GF-D8 (cell line): ENCODE measurements around the gene UTP25.
"Not testable (repeated sequence)": the region's sequence is repeated elsewhere in the genome, so short reads cannot be mapped to it uniquely, and the experiment has no call there.

Source experiments
- DNase-seq: peaks from one replicate; lab custom pipeline; 2025; lab: John Stamatoyannopoulos, UW

UTP25 gene

DNA sequence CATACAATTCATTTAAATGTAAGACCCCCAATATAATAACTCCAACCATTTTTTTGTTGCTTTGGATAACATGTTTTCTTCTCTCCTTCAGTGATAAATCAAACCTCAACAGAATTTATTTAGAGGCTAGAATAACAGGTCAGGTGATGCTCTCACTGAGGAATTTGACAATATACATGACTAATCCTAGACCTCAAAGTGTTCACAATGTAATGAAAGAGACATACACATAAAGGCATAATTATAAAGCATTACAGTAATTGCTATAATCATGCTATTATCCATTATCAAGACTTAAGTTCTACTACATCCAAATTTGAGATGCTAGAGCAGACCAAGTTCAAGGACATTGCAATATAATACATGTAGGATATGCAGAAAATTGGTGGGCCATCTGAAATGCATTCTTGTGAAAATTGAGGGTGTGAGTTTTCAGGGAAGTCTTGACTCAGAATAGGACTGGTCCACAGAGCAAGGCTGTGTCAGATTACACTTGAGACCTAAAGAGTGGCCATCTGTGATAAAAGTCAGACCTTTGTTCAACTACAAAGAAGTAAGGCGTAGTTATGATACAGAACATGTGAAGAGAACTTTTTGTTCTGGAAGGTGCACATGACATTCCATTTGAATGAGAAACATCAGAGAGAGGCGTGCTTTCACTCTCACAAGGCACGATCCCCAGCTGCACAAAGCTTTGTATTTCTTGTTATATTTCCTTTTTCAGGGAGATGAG lies 45.5 kb downstream of the UTP25 start:
- no peak for DNase-seq

DNA sequence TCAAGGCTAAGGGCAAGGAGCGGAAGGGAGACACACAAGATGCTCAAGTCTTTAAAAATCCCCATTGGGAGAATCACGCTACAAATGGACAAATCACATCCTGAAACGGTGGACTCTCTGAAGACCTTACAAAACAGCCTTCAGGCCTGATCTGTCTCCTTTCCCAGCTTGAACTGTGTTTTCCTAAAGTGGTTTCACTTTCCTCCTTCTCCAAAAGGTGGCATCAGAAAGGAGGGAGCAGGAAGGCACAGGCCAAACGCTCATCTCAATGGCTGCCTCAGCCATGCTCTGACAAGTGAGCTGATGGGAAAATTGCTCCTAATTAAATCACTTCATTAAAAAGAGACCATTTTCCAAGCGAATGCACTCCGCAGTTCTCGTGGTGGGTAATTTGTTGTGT lies 47.7 kb downstream of the UTP25 start:
- DNase-seq: no peak

DNA sequence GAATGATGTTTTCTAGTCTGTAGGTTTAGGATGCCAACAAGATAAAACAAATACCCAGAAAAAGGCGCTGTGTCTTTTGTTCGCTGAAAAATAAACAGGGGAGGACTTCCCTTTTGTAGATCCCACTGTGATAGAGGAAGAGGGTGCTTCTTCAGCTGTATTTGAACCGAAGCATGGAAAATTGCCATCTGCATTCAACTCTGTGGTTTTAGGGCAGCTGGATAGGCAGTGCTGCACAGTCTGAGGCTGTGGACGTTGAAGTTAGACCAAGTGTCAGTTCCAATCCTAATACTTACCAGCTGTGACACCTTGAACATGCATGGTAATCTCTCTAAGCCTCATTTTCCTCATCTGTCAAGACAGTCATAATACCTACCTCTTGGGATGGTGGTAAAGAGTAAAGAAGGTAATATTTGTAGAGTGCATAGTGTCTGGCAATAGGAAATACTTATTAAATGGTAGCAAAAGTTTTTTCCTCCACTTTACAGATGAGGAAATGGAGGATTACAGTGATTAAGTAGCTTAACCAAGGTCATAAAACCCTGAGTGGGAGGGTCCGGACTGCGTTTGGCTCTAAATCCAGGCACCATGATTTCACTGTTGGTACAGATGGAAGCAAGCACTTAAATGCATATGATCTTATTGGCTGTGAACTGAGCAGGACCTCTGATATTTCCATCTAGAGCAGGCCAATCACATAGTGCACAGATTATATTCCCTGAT lies 48.5 kb downstream of the UTP25 start:
- no peak for DNase-seq

DNA sequence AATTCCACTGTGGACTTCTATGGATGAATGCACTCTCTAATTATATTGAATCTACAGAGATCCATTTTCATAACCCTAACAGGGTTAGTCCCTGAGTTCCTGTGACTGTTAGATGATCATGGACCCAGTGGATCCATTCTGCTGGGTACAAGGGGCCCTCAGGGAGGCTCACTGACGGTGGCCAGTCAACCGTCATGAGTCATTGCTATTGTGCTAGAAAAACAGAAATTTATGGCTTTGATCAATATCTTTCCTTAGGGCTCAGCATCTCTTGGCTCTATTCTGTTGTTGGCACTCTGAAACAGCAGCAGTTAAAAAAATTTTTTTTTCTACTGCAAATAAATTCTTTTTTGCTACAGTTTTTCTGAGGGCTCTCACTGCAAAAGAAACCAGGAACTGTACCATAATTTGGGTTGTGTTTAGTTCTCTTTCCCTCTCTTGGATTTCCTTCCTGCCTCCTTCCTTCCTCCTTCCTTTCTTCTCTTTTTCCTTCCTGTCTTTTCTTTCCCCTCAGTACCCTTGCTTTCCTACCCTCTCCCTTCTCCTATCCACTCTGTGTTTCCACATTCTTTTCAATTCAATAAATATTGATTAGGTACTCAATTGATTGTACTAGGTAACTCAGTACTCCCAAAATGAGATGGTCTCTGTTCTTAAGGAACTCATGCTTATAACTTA lies 49.5 kb downstream of the UTP25 start:
- no peak for DNase-seq

DNA sequence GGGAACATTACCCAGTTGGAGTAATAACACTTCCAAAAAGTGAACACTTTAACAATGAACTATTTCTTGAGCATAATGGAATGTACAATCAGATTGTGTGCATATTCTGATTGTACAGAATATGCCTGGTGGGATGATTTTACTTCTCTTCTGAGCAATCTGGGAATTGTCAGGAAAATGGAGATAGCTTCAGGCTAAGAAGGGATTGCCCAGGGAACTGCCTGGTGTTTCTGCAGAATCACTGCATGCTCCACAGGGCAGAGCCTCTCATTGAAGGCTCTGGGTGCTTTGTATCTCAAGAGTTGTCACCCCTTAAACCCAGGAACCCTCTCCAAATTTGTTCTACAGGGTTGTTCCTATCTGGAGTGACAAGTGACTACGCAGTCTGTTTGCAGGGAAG lies 51.2 kb downstream of the UTP25 start:
- no peak for DNase-seq

DNA sequence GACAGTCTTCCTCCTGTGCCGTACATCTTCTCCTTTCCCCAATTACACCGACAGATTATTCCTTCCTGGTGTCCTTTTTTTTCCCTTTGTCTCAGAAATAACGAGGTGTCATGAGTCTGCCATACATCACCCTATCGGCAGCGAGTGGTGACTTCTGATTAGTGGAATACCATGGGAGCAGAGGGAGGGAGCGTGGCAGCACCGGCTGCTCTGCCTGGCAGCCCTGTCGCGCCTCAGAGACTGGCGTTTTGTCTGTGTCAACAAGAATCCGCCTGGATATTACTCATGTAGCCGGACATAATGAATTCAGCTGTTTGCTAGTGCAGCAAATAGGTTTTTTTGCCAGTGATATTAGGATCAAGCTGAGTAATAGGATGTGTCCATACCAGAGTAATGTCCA lies 51.8 kb downstream of the UTP25 start:
- DNase-seq: no peak

DNA sequence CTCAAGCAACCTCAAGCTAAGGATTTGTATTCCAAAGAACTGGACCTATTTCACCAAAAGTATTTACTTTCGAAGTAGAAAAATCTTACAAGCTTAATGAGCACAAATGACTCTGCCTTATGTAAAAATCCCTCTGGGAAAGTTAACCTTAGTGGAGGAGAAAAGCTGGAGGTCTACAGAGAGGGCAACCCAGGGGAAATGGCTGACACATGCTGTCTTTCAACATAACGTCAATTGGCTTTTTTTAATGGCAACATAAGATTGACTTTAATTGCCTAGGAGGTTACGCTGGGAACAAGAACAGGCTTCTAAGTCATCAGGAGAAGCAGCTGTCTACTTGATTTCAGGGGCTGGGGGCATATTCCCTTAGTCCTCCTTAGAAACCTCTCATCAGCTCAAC lies 52.3 kb downstream of the UTP25 start:
- no peak for DNase-seq

DNA sequence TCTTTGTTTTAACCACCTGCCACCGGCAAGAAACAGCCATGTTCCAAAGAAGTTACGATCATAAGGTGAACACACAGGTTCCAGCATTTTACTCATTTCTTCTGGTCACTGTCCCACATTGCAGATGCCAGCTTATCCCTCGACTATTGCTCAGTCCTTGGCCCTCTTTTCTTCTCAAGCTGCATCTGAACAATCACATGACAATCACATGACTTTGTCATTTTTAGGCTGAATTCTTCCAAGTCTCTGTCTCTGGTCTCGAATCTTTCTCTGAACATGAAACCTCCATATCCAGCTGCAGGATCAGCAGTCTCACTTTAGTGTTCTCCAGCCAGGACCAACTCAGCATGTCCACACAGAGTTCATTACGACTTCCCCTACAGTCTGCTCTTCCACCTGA lies 53.8 kb downstream of the UTP25 start:
- no peak for DNase-seq

DNA sequence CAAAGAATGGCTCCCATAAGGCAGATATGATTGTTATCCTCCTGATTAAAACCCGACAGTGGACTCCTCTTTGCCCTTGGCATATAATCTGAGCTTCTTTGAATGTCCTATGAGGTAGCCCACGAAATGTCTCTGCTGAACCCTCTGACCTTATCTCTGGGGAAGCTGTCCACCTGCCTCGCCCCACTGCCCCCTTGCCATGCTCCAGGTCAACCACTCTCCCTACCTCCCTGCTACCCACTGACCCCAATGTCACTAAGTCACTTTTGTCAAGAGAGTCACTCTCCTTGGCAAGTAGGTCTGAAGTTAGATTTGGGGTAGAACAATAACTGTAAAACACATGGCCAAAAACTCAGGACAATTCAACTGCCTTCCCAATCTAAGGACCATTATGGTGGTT lies 54.5 kb downstream of the UTP25 start:
- DNase-seq: no peak

DNA sequence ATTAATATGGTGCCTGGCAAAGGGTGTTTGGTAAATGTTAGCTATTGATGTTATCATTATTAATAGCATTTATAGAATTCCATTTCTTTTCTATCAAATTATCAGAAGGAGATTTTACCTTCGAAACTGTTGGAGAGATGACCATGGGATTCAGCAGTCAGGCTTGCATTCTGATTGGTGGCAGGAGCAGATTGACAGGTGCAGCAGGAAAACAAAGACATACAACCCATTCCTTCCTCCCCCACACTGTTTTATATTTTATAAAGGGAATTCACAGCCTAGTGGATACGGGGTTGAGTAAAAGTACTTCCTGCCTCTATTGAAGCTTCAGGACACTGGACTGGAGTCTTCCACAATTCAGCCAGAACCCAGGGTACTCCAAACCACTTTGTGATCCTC lies 55.2 kb downstream of the UTP25 start:
- no peak for DNase-seq

DNA sequence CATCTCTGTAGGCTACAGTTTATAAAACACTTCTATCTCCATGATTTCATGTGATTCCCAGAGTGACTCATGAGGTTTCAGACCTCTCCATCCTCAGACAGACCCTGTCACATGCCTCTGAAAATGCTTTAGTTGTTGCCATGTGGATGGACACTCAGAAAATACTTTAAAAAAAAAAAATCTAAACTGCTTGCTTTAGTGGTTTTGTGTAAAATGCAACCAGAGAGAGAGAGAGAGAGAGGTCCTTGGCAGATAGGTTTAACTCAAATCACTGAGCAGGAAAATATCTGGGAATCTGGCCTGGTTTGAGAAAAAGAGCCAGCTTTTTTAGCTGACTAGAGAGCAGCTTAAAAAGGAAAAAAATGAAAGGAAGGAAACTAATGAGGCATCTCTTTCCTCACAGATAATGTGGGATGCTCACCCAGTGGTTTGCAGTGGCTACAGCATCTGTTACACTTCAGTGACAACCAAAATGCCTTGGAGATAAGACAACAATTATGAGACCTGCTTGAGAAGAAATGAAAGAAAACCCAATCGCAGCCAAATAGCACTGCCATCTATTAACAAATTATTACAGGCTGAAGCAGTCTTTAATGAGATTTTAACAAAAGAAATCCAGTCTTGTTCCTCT lies 55.7 kb downstream of the UTP25 start:
- no peak for DNase-seq

DNA sequence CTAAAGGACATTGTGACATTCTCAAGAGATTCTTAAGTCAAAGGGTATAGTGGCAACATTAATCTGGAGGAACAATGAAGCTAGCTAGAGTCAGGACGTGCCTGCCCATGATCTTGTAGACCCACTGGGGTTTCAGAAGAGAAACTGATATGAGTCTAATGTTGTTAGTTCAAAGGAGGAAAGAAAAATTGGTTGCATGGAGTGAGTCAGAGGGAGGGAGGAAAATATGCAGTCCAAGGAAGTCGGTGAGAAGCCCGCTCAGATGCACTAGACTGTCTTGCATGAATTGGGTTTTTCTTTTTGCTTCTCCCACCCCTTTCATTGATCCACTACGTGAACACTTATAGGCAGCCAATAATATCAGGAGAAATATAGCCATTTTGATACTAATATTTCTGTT lies 56.5 kb downstream of the UTP25 start:
- no peak for DNase-seq

DNA sequence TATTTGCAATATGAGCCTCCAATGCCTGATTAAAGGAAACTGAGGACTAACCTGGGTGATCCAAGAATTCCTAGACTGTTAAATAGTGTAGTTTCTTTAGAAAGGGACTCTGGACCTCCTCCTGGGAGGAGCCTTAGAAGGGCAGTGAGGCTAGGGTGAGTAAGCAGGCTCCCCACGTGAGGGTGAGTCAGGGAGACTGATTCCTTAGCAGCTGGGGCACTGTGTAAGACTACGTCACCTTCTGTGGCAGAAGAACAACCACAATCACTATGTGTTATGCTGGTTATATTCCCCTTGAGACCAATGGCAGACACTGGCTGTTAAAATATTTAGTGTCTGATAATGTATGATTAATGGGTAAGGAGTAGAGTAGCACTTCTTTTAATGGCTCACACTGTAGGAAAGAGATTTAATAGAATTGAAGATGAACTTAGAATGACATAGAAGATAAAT lies 56.9 kb downstream of the UTP25 start:
- no peak for DNase-seq

DNA sequence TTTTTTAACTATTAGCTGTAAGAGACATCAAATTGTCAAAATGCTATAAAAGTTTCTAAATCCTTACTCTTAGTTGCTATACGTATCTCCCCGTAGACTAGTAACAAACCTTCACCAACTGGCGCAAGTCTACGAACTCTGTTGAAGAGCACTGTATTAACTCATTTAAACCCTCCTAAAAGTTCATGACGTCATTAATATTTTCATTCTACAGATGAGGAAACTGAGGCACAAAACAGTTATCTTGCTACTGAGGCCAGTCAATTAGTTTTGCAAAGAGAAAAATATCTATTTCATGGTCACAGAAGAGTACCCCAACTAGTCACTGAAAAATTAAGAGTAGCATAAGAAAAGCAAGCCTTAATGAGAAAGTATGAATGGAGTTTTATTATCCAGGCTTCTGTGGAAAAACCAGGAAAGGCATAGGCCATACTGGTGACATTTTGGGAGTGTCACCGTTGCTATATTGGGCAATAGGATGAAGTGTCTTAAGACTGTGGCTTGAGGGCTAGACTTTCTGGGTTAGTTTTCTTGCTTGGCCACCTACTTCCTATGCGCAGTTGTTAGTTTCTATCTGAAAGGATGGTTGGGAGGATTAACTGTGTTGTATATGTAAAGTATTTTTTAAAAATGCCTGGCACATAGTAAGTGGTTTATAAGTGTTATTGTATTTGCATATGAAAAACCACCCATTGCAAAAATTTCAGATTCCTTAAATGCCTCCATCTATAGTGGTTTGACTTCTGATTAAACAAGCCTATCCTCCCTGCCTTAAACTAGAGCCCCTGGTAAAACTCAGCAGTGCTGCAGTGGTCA lies 57.8 kb downstream of the UTP25 start:
- DNase-seq: no peak

DNA sequence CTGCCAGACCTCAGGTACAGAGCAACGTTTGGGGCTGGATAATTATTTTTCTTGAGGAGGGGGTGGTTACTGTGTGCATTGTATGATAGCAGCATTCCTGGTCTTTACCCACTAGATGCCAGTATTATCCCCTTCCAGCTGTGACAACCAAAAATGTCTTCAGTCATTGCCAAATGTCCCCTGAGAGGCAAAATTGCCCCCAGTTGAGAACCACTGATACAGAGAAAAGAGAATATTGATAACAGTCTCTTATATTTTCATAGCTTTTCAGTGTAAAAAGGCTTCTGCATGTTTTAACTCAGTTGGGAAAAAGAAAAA lies 58.4 kb downstream of the UTP25 start:
- DNase-seq: no peak

DNA sequence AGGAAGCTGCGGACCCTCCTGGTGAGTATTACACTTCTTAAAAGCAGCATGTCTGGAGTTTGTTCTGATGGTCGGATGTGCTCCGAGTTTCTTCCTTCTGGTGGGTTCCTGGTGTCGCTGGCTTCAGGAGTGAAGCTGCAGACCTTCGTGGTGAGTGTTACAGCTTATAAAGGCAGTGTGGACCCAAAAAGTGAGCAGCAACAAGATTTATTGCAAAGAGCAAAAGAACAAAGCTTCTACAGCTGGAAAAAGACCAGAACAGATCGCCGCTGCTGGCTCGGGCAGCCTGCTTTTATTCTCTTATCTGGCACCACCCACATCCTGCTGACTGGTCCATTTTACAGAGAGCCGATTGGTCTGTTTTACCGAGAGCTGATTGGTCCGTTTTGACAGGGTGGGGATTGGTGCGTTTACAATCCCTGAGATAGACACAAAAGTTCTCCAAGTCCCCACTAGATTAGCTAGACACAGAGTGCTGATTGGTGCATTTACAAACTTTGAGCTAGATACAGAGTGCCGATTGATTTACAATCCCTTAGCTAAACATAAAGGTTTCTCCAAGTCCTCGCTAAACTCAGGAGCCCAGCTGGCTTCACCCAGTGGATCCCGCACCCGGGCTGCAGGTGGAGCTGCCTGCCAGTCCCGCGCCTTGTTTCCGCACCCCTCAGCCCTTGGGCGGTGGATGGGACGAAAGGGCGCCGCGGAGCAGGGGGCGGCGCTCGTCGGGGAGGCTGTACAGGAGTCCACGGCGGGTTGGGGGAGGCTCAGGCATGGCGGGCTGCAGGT lies 60.7 kb downstream of the UTP25 start:
- not testable (repeated sequence) for DNase-seq

DNA sequence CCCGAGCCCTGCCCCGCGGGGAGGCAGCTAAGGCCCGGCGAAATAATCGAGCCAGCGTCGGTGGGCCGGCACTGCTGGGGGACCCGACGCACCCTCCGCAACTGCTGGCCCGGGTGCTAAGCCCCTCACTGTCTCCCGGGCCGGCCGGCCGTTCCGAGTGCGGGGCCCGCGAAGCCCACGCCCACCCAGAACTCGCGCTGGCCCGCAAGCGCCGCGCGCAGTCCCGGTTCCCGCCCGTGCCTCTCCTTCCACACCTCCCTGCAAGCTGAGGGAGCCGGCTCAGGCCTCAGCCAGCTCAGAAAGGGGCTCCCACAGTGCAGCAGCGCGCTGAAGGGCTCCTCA lies 61.3 kb downstream of the UTP25 start:
- DNase-seq: no peak

DNA sequence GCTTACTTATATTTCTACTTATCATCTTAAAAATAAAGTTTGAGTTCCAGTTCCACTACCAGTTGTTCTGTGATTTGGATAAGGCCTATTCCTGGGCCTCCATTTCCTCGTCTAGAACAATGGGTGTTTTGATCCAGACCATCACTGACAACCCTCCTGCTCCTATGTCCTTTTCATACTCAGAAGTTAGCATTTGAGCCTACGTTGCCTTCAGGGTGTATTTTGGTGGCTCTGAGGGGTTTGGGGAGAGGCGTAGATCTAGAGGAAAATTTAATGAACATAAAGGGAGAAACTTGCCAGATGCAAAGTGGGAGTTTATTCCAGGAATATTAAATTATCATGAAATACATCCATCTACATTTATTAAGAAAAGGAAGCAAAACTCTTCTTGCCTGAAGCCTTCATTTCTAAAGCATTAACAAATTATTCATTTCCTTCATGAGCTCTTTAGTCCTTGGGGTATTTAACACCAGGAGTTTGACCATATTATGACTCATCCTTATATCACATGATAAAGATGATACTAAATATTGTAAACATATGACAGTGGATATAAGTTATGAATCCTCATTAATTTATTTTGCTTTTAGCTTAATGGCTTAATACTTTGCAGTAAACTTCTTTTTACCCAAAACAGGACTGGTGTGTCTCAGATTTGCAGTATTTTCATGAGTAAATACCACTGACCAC lies 63.0 kb downstream of the UTP25 start:
- DNase-seq: no peak

DNA sequence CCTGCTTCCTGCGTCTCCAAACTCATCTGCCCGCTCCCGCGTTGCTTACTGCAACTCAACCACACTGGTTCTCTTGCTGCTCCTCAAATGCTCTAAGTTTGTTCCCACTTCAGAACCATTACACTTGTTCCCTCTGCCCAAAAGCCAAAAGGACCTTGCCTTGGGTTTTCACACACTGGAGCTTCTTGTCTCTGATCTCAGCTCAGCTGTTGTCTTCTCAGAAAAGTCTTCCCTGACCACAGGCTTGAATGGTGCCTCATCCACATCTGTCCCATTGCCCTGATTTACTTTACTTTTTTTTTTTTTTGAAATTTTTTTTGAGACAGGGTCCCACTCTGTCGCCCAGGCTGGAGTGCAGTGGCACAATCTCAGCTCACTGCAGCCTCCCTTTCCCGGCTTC lies 66.0 kb downstream of the UTP25 start:
- no peak for DNase-seq

DNA sequence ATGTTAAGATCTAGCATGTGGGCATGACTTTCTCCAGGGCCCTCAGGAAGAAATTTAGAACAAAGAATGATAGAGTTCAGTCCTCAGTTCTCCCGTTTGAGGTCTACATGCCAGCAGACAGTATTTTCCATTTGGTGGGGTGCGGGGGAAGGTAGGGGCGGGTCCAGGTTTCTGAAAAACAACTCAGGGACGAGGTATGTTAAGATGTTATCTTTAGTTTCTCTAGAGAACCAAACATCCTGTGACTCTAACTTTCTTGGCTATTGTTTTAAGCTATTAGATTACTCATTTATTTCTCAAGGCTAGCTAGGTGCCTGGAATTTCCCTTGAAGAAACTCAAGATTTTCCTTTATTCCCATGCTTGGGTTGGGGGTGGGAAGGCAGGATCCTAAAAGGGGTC lies 67.9 kb downstream of the UTP25 start:
- no peak for DNase-seq

DNA sequence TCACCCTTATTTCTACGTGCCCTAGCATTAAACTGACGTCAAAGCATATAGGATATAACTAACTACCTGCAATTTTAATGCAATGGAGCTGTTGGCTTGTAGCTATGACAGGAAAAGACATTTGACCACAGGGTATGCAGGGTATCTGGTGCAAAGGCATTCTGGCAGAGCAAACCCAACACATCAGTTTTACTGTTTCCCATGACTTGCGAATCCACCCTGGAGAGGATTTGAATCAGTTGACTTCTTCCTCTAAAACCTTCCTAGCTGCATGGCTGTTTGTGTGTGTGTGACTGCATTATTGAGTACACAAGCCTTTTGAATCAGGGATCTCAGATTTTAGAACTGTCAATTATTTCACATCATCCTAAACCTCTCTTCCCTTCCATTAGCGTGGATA lies 68.6 kb downstream of the UTP25 start:
- no peak for DNase-seq
